ENCODE measurements around the gene ZFAND6. TPM values are rescaled to one million over a fixed set of nuclear protein-coding genes. Genes with fewer than 3 reads are reported as not detected.
"Not testable (repeated sequence)": the region's sequence is repeated elsewhere in the genome, so short reads cannot be mapped to it uniquely, and the experiment has no call there.

The ZFAND6 gene
- total RNA-seq, 1 experiment from 2014 or later, result 57.6 TPM

GRCh38 chr15:80123034-80123433, 63.6 kb downstream of the ZFAND6 start:
- ChIA-PET CTCF (interaction anchor here (0.8 kb wide), 1 partner anchor 303 kb away, joined by 3 read pairs; no protein-coding TSS in a partner anchor), POLR2A (interaction anchor here (0.9 to 1.1 kb wide), 2 partner anchors 14 to 15 kb away, joined by 3 read pairs; no protein-coding TSS in a partner anchor)
- no peak for DNase-seq (ENCODE audit: unreplicated experiment)
- Mint-ChIP-seq H3K4me1 (ENCODE audit: insufficient read depth, unreplicated experiment) (peaks cover 6% of the 10 kb centered on the region), H3K9me3 (ENCODE audit: unreplicated experiment) (no peaks in the 10 kb centered on the region), H3K36me3 (ENCODE audit: insufficient read depth, unreplicated experiment) (peaks cover 54% of the 10 kb centered on the region), H3K27ac (ENCODE audit: low read depth, unreplicated experiment) (no peak overlapping the region), H3K27me3 (ENCODE audit: insufficient read depth, unreplicated experiment) (no peaks in the 10 kb centered on the region), H3K4me3 (ENCODE audit: unreplicated experiment) (no peak overlapping the region)
- intact Hi-C loops (cut with micrococcal nuclease), result no loop called here
- BruUV-seq (replicated peaks), result no TSS peak
- no peak for TF ChIP-seq CTCF (IDR thresholded peaks at IDR 0.05; ENCODE audit: unreplicated experiment)

- DNase-seq (ENCODE audit: unreplicated experiment); intact Hi-C loops (cut with micrococcal nuclease); H3K27ac Mint-ChIP-seq (ENCODE audit: low read depth, unreplicated experiment); H3K9me3 Mint-ChIP-seq (ENCODE audit: unreplicated experiment); CTCF ChIA-PET; H3K4me1 Mint-ChIP-seq (ENCODE audit: insufficient read depth, unreplicated experiment); H3K4me3 Mint-ChIP-seq (ENCODE audit: unreplicated experiment); H3K27me3 Mint-ChIP-seq (ENCODE audit: insufficient read depth, unreplicated experiment); BruUV-seq (replicated peaks): not testable (repeated sequence)
- POLR2A ChIA-PET, result interaction anchor here (0.7 kb wide), 1 partner anchor 43 kb away, joined by 4 read pairs; no protein-coding TSS in a partner anchor
- H3K36me3 Mint-ChIP-seq (ENCODE audit: insufficient read depth, unreplicated experiment), result peaks cover 75% of the 10 kb centered on the region
These were observed 67.8 kb downstream of the ZFAND6 start for GRCh38 chr15:80127253-80127652.

GRCh38 chr15:80127911-80128310, 68.4 kb downstream of the ZFAND6 start:
- no peak for DNase-seq (ENCODE audit: unreplicated experiment)
- TF ChIP-seq CTCF (IDR thresholded peaks at IDR 0.05; ENCODE audit: unreplicated experiment), result no peak
- no TSS peak for BruUV-seq (replicated peaks)
- H3K27ac Mint-ChIP-seq (ENCODE audit: low read depth, unreplicated experiment), result no peak overlapping the region
- POLR2A ChIA-PET, result interaction anchor here (0.5 to 0.7 kb wide), 2 partner anchors 43 to 68 kb away, joined by 3 to 4 read pairs; partner anchors contain the start of gene ZFAND6
- no peak overlapping the region for H3K4me3 Mint-ChIP-seq (ENCODE audit: unreplicated experiment)
- CTCF ChIA-PET, result no interaction called here
- intact Hi-C loops (cut with micrococcal nuclease), result no loop called here
- H3K9me3 Mint-ChIP-seq (ENCODE audit: unreplicated experiment), result no peaks in the 10 kb centered on the region
- no peaks in the 10 kb centered on the region for H3K27me3 Mint-ChIP-seq (ENCODE audit: insufficient read depth, unreplicated experiment)
- peaks cover 68% of the 10 kb centered on the region for H3K36me3 Mint-ChIP-seq (ENCODE audit: insufficient read depth, unreplicated experiment)
- no peaks in the 10 kb centered on the region for H3K4me1 Mint-ChIP-seq (ENCODE audit: insufficient read depth, unreplicated experiment)

- Mint-ChIP-seq H3K9me3 (ENCODE audit: unreplicated experiment) (no peaks in the 10 kb centered on the region), H3K27ac (ENCODE audit: low read depth, unreplicated experiment) (no peak overlapping the region), H3K36me3 (ENCODE audit: insufficient read depth, unreplicated experiment) (peaks cover 57% of the 10 kb centered on the region), H3K27me3 (ENCODE audit: insufficient read depth, unreplicated experiment) (no peaks in the 10 kb centered on the region), H3K4me3 (ENCODE audit: unreplicated experiment) (no peak overlapping the region), H3K4me1 (ENCODE audit: insufficient read depth, unreplicated experiment) (no peaks in the 10 kb centered on the region)
- BruUV-seq (replicated peaks), result no TSS peak
- DNase-seq (ENCODE audit: unreplicated experiment), result no peak
- TF ChIP-seq CTCF (IDR thresholded peaks at IDR 0.05; ENCODE audit: unreplicated experiment), result no peak
- POLR2A ChIA-PET, result no interaction called here
- intact Hi-C loops (cut with micrococcal nuclease), result no loop called here
- CTCF ChIA-PET, result interaction anchor here (0.7 kb wide), 1 partner anchor 13 kb away, joined by 6 read pairs; no protein-coding TSS in a partner anchor
These were observed 72.9 kb downstream of the ZFAND6 start for GRCh38 chr15:80132382-80132781.

GRCh38 chr15:80136854-80137253, 77.4 kb downstream of the ZFAND6 start:
- CTCF ChIA-PET, result no interaction called here
- intact Hi-C loops (cut with micrococcal nuclease), result no loop called here

More at GRCh38 chr15:80136854-80137253, 77.4 kb downstream of the ZFAND6 start:
- no TSS peak for BruUV-seq (replicated peaks)
- H3K27ac Mint-ChIP-seq (ENCODE audit: low read depth, unreplicated experiment), result no peak overlapping the region
- peaks cover 39% of the 10 kb centered on the region for H3K36me3 Mint-ChIP-seq (ENCODE audit: insufficient read depth, unreplicated experiment)
- H3K4me1 Mint-ChIP-seq (ENCODE audit: insufficient read depth, unreplicated experiment), result peaks cover 2% of the 10 kb centered on the region
- TF ChIP-seq CTCF (IDR thresholded peaks at IDR 0.05; ENCODE audit: unreplicated experiment), result no peak
- H3K4me3 Mint-ChIP-seq (ENCODE audit: unreplicated experiment), result no peak overlapping the region
- POLR2A ChIA-PET, result interaction anchor here (0.7 to 1.0 kb wide), 2 partner anchors 14 to 16 kb away, joined by 3 read pairs; partner anchors contain the start of gene FAH
- DNase-seq (ENCODE audit: unreplicated experiment), result no peak
- H3K27me3 Mint-ChIP-seq (ENCODE audit: insufficient read depth, unreplicated experiment), result no peaks in the 10 kb centered on the region
- no peaks in the 10 kb centered on the region for H3K9me3 Mint-ChIP-seq (ENCODE audit: unreplicated experiment)

All from MCF 10A (cell line).